Thyroid gland (tissue), 4 donors: Measurements from ENCODE around the gene PKP4.

Experiments
- CTCF ChIP-seq, 6 experiments: fragments of 200-600 bp in 3 of 6; fragments of 450-650 bp in 3 of 6; sonication (generic) in 3 of 6; IDR thresholded peaks; one replicate each; pipeline ENCODE4 v1.5.1; 2016 to 2019; ENCODE audit warnings: antibody characterized with exemption in 6 of 6, mild to moderate bottlenecking in 2 of 6, inconsistent platforms in 1 of 6, moderate library complexity in 1 of 6
- POLR2A ChIP-seq, 2 donors: fragments of 450-650 bp; IDR thresholded peaks; one replicate each; pipeline ENCODE4 v1.6.1; 2017; ENCODE audit warnings: antibody characterized with exemption in 2 of 2, mild to moderate bottlenecking in 2 of 2, moderate library complexity in 1 of 2

GRCh38 chr2:158463496-158464095 lies 6.8 kb downstream of the PKP4 start:
- TF ChIP-seq CTCF (IDR thresholded peaks at IDR 0.05), result no peak
- no peak for TF ChIP-seq POLR2A (IDR thresholded peaks at IDR 0.05)
